Brain microvascular endothelial cell (primary cell): ENCODE data around the gene ZNF804A.

Source experiments
- DNase-seq: peaks from one replicate; pipeline ENCODE4 v3.0.0-alpha.2; 2020
- H3K27ac ChIP-seq: fragments of 250-450 bp; sonication (Bioruptor Pico); 2 replicates; pipeline ENCODE4 v1.5.1; 2020; ENCODE audit warnings: mild to moderate bottlenecking, moderate library complexity
- H3K27me3 ChIP-seq: fragments of 250-450 bp; sonication (Bioruptor Pico); replicated peaks from 2 replicates; pipeline ENCODE4 v1.5.1; 2020; ENCODE audit warnings: mild to moderate bottlenecking
- H3K36me3 ChIP-seq: fragments of 250-450 bp; sonication (Bioruptor Pico); replicated peaks from 2 replicates; pipeline ENCODE4 v1.5.1; 2020; ENCODE audit warnings: mild to moderate bottlenecking
- H3K4me3 ChIP-seq: 2 replicates; pipeline ENCODE4 v1.5.1; 2011; ENCODE audit warnings: low read depth, mild to moderate bottlenecking, control low read depth, low read length, moderate library complexity
- in situ Hi-C: cut with HindIII; loops from 2 replicates; pipeline ENCODE4 v1.10.0; 2017; ENCODE audit warnings: low sequenced_read_pairs, low pct_ligation_motif_present
- TF ChIP-seq, protein P1 (sequence below): IDR thresholded peaks from 2 replicates; pipeline ENCODE4 v1.5.1; 2011; ENCODE audit warnings: low read depth, mild to moderate bottlenecking, moderate library complexity, low read length, control low read depth, inconsistent platforms; ENCODE audit errors: missing control alignments

The ZNF804A gene

GRCh38 chr2:184577743-184578142 lies 20.6 kb upstream of the ZNF804A start:
- H3K27ac ChIP-seq, result no peak overlapping the region
- no peaks in the 10 kb centered on the region for H3K27me3 ChIP-seq
- TF ChIP-seq, protein P1, sequence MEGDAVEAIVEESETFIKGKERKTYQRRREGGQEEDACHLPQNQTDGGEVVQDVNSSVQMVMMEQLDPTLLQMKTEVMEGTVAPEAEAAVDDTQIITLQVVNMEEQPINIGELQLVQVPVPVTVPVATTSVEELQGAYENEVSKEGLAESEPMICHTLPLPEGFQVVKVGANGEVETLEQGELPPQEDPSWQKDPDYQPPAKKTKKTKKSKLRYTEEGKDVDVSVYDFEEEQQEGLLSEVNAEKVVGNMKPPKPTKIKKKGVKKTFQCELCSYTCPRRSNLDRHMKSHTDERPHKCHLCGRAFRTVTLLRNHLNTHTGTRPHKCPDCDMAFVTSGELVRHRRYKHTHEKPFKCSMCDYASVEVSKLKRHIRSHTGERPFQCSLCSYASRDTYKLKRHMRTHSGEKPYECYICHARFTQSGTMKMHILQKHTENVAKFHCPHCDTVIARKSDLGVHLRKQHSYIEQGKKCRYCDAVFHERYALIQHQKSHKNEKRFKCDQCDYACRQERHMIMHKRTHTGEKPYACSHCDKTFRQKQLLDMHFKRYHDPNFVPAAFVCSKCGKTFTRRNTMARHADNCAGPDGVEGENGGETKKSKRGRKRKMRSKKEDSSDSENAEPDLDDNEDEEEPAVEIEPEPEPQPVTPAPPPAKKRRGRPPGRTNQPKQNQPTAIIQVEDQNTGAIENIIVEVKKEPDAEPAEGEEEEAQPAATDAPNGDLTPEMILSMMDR, result no peak
- H3K4me3 ChIP-seq, result no peak overlapping the region
- no peaks in the 10 kb centered on the region for H3K36me3 ChIP-seq
- DNase-seq, result no peak
- in situ Hi-C loops, result no loop called here

DNA sequence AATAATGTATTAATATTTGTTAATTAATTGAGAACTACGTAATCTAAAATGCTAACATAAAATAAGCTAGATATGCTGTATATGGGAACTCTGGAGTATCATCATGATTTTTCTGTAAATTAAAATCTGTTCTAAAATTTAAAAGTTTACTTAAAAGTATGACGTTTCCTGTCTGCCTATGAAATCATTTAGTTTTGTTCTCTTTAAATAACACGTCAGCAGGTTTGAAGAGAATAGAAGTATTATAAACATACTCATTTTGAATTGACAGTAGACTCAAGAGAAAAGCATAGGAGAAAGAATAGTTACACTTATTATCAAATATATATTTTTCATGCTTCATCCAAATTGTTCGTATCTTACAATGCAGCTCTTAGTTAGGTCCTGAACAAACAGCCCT lies 19.1 kb upstream of the ZNF804A start:
- in situ Hi-C loops, result no loop called here
- TF ChIP-seq, protein P1, result no peak

GRCh38 chr2:184581391-184581790 lies 16.9 kb upstream of the ZNF804A start:
- no peak overlapping the region for H3K4me3 ChIP-seq
- no peaks in the 10 kb centered on the region for H3K27me3 ChIP-seq
- no peaks in the 10 kb centered on the region for H3K36me3 ChIP-seq
- in situ Hi-C loops, result no loop called here
- TF ChIP-seq, protein P1, result no peak
- no peak overlapping the region for H3K27ac ChIP-seq
- no peak for DNase-seq

More for the DNA sequence above, 19.1 kb upstream of the ZNF804A start:
- H3K27me3 ChIP-seq, result no peaks in the 10 kb centered on the region
- H3K36me3 ChIP-seq, result no peaks in the 10 kb centered on the region
- no peak overlapping the region for H3K4me3 ChIP-seq
- no peak for DNase-seq
- no peak overlapping the region for H3K27ac ChIP-seq

DNA sequence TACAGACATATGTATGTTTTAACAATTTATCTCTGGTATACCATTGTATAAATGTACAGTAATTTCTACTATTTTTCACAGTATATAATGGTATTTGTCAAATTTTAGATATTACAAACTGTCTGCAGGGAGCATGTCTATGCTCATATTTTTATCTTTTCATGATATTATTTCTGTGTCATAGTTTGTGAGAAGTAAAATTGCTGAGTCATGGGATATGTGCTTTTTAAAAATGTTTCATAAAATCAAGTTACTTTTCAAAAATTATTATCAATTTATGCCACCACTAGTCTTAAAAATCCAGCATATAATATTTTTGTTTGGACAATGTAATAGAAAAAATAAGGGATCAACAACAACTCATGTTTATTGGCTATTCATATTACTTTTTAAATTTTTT lies 9.1 kb upstream of the ZNF804A start:
- Histone ChIP-seq H3K36me3 (no peaks in the 10 kb centered on the region), H3K27me3 (no peaks in the 10 kb centered on the region), H3K27ac (no peak overlapping the region), H3K4me3 (no peak overlapping the region)
- in situ Hi-C loops, result no loop called here
- TF ChIP-seq, protein P1, result no peak
- DNase-seq, result no peak

DNA sequence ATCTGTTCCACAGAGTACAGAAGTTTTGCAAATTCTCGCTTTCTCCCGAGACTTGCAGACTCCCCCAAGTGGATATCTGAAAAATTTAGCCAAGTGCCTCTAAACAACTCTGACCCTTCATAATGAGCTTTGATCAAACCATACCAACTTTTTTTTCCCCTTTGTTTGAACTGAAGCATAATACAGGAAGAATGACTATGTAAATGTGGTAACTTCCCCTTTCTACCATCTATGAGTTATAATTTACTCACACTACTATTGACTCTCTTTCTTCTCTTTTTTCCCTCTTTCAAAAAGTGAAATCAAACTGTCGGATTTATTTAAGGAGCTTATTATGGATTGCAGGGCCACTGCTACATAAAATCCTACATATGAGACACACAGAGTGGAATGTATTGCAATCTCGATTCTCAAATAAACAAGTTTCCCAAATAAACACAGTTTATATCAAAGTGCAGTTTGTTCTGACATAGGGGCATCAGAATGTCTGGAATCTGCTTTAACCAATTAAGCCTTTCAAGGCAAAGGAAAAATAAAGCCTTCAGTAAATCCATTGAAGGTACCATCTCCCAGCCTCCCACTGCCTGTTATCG lies 1.4 kb upstream of the ZNF804A start:
- peak; percentile 38 for DNase-seq
- Histone ChIP-seq H3K27ac (peak overlapping the region; percentile 67), H3K4me3 (peak overlapping the region; percentile 71), H3K27me3 (no peaks in the 10 kb centered on the region), H3K36me3 (no peaks in the 10 kb centered on the region)
- TF ChIP-seq, protein P1, result peak; percentile 32
- in situ Hi-C loops, result no loop called here

DNA sequence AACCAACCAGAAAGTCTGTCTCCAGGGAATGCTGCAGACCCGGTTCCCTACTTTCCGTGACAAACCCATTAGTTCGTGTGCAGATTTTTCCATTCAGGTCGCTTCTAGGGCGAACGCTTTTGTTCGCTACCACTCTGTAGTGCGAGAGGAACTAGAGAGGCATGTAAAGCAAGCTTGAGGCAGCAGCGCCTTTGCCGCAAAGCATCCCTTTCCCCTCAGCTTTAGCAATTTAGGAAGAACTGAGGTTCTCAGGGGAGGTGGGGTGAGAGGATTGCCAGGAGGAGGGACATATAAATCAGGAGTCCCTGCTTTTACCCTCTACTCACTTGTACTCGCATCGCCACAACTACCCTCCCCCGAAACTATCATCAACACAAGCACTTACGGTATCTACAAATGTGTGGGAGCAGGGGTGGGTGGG lies 748 bp upstream of the ZNF804A start:
- DNase-seq, result peak; percentile 49
- TF ChIP-seq, protein P1, result no peak
- no peaks in the 10 kb centered on the region for H3K36me3 ChIP-seq
- peak overlapping the region; percentile 67 for H3K27ac ChIP-seq
- in situ Hi-C loops, result no loop called here
- H3K27me3 ChIP-seq, result no peaks in the 10 kb centered on the region
- H3K4me3 ChIP-seq, result peak overlapping the region; percentile 71
